Activated CD4-positive, alpha-beta T cell treated with anti-CD3 and anti-CD28 coated beads for 36 hours (primary cell): ENCODE measurements around the gene PRKN. TPM values are rescaled to one million over a fixed set of nuclear protein-coding genes. Genes with fewer than 3 reads are reported as not detected.

Source experiments
- ATAC-seq: fragments of 200-7000 bp; cut with Tn5 transposase; one replicate; pipeline ENCODE4 v1.10.0; 2021; ENCODE audit warnings: mild to moderate bottlenecking, moderate library complexity
- CTCF ChIA-PET: fragments of 350-600 bp; sonication (Branson Sonifier 250); formaldehyde crosslinking; loops from one replicate; lab custom pipeline; 2021; ENCODE audit warnings: antibody characterized with exemption; lab: Charles Lee
- POLR2A ChIA-PET: fragments of 350-600 bp; sonication (Branson Sonifier 250); formaldehyde crosslinking; loops from one replicate; lab custom pipeline; 2021; ENCODE audit warnings: antibody characterized with exemption, inconsistent platforms; lab: Charles Lee
- DNase-seq: peaks from one replicate; pipeline ENCODE4 v3.0.0-alpha.2; 2020
- H3K27ac Mint-ChIP-seq: one replicate; pipeline ENCODE4 v1.8.0; 2021; ENCODE audit warnings: mixed read lengths
- H3K27me3 Mint-ChIP-seq: one replicate; pipeline ENCODE4 v1.8.0; 2021; ENCODE audit warnings: mixed read lengths
- H3K36me3 Mint-ChIP-seq: one replicate; pipeline ENCODE4 v1.8.0; 2021; ENCODE audit warnings: low read depth, mixed read lengths
- H3K4me1 Mint-ChIP-seq: one replicate; pipeline ENCODE4 v1.8.0; 2021; ENCODE audit warnings: mixed read lengths
- H3K4me3 Mint-ChIP-seq: one replicate; pipeline ENCODE4 v1.8.0; 2021; ENCODE audit warnings: mild to moderate bottlenecking, moderate library complexity, mixed read lengths
- H3K9me3 Mint-ChIP-seq: one replicate; pipeline ENCODE4 v1.8.0; 2021; ENCODE audit warnings: low read depth, mixed read lengths
- intact Hi-C, 2 experiments: fragments of 100-400 bp; cut with DNase I in 1 of 2; cut with micrococcal nuclease in 1 of 2; formaldehyde crosslinking; loops; one replicate each; pipeline versions ENCODE4 v1.14.2 to v1.15.1; 2022 to 2024; cut with DNase I, micrococcal nuclease
- total RNA-seq, 2 experiments: library from RNA; stranded (reverse); gene quantifications; one replicate each; pipeline ENCODE4 v1.2.3, GENCODE V29; 2021

Gene PRKN
- total RNA-seq, 2 experiments from 2014 or later, result 0.56 to 0.87 TPM

DNA sequence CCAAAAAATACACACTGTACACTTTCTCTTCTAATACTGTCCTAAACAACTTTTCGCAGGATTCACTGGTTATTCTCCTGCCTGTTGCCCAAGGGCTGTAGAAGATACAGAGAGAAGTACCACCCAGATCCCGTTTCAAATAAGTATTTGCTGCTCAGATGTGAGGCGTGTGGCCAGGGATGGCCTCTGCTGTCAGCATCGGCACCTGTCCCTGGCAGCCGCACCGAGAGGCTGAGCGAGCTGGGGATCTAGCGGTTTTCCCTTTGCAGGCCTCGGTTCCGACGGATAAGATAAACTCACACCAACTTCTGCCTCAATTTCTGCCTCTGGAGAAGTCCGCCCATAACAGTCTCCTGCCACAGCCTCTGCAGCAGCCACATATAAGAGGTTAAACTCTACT is 768.5 kb downstream of the PRKN start:
- CTCF ChIA-PET, result interaction anchor here (1.2 kb wide), 1 partner anchor 26 kb away, joined by 3 read pairs; no protein-coding TSS in a partner anchor
- Mint-ChIP-seq H3K9me3 (no peaks in the 10 kb centered on the region), H3K27me3 (no peaks in the 10 kb centered on the region), H3K36me3 (no peaks in the 10 kb centered on the region), H3K4me1 (no peaks in the 10 kb centered on the region), H3K4me3 (no peak overlapping the region), H3K27ac (no peak overlapping the region)
- intact Hi-C loops, result no loop called here
- ATAC-seq (no peak), DNase-seq (no peak)
- POLR2A ChIA-PET, result no interaction called here

DNA sequence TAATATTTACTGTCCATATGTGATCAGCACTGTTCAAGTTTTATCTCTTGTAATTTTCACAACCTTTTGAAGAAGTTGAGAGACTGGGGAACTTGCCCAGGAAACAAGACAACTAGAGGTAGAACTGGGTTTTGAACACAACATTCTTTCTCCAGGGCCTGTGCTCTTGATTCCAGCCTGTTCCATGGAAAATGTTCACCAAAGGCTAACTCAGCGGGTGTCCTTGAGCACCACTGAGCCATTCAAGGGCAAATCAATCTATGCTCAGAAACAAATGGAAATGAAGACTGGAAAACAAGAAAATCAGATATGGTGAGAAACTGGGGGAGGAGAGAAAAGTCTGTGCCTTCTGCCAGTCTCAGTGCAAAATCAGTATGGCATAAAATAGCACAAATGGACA is 771.5 kb downstream of the PRKN start:
- no peak for DNase-seq
- no peak overlapping the region for H3K4me3 Mint-ChIP-seq
- H3K27me3 Mint-ChIP-seq, result no peaks in the 10 kb centered on the region
- H3K27ac Mint-ChIP-seq, result no peak overlapping the region
- no peaks in the 10 kb centered on the region for H3K4me1 Mint-ChIP-seq
- CTCF ChIA-PET, result no interaction called here
- ATAC-seq, result no peak
- intact Hi-C loops, result no loop called here
- no peaks in the 10 kb centered on the region for H3K9me3 Mint-ChIP-seq
- no peaks in the 10 kb centered on the region for H3K36me3 Mint-ChIP-seq
- POLR2A ChIA-PET, result no interaction called here

DNA sequence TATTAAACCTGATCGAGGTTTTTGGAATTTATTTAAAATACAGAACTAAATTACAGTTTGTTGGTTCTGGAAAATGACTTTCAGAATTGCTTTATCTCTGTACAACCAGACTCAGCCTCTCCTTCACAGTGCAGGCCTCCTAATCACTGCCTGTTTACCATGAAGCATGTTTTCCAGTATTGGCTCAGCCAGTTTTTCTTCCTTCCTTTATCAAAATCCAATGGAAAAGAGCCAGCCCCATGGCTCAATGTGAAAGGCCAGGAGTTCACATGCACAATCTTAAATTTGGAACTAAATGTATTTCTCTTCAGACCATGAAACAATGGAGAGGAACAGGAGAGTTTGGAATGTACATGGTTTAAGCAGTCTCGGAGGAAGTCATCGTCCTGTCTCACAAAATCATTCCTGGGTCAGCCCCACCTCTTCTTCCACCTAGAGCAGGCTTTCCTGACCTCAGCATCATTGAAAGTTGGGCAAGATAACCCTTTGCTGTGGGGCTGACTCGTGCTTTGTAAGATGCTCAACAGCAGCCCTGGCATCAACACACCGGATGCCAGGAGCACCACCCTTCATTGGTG is 772.8 kb downstream of the PRKN start:
- no peak overlapping the region for H3K4me3 Mint-ChIP-seq
- no peak overlapping the region for H3K27ac Mint-ChIP-seq
- DNase-seq (no peak), ATAC-seq (no peak)
- intact Hi-C loops, result no loop called here
- CTCF ChIA-PET, result no interaction called here
- H3K36me3 Mint-ChIP-seq, result no peaks in the 10 kb centered on the region
- no peaks in the 10 kb centered on the region for H3K4me1 Mint-ChIP-seq
- H3K27me3 Mint-ChIP-seq, result no peaks in the 10 kb centered on the region
- POLR2A ChIA-PET, result no interaction called here
- no peaks in the 10 kb centered on the region for H3K9me3 Mint-ChIP-seq

DNA sequence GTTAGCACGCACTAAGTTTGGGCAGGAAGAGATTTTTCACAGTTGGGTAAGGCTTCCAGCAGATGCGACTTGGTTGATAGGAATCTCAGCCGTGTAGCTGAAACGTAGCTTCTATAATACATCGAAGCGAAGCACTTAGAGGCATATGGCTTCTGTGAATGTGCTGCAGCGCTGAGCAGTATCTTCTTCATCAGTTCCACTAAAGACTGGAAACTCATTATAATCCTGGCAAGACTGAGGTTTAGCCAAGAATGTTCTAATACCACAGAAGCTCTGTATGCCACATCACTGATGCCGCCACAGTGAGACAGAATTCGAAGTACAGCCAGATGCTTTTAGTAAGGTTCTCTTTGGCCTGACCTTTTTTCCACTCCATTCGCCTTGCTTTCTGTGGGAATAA is 773.5 kb downstream of the PRKN start:
- CTCF ChIA-PET, result no interaction called here
- Mint-ChIP-seq H3K27ac (no peak overlapping the region), H3K4me1 (no peaks in the 10 kb centered on the region), H3K27me3 (no peaks in the 10 kb centered on the region), H3K9me3 (no peaks in the 10 kb centered on the region), H3K4me3 (no peak overlapping the region), H3K36me3 (no peaks in the 10 kb centered on the region)
- DNase-seq, result no peak
- intact Hi-C loops, result no loop called here
- POLR2A ChIA-PET, result interaction anchor here (0.6 kb wide), 1 partner anchor 12 kb away, joined by 3 read pairs; no protein-coding TSS in a partner anchor
- ATAC-seq, result no peak

DNA sequence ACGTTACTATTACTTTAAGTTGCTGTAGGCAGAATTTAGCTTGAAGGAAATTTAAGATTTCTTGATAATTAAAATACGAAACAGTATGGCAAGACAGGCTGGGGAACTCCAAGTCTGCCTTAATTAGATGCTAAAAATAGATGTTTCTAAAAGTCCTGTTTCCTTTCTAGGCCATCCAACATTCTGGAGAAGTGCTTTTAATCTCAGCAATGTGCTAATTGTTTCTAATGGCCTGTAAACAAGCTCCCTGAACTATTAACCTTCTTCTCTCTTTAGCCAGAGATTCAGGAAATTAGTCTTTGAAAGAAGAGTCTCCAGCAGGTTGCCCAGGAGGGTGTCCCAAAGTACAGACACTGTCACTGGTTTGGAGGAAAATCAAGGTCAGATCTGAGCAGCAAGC is 776.4 kb downstream of the PRKN start:
- H3K27me3 Mint-ChIP-seq, result no peaks in the 10 kb centered on the region
- H3K4me3 Mint-ChIP-seq, result no peak overlapping the region
- no peaks in the 10 kb centered on the region for H3K4me1 Mint-ChIP-seq
- H3K9me3 Mint-ChIP-seq, result no peaks in the 10 kb centered on the region
- intact Hi-C loops, result no loop called here
- H3K36me3 Mint-ChIP-seq, result no peaks in the 10 kb centered on the region
- no peak overlapping the region for H3K27ac Mint-ChIP-seq
- ChIA-PET POLR2A (no interaction called here), CTCF (no interaction called here)
- DNase-seq (no peak), ATAC-seq (no peak)

DNA sequence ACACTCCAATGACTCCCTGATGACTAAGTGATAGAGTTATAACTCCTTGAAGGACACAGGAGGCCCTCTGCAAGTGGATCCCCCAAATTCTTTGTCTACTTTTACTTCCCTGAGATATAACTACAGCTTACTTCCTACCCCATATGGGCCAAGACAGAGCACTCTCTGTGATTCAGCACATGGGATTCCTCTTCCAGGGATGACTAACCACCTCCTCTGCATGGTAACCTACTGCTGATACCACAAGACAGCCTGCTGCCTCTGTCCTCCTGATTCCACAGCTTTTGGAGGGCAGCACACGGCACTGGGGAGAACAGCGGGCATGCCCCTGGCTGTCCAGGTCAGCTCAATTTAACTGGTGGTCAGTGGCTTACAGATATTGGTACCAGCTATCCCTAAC is 778.0 kb downstream of the PRKN start:
- no peak for ATAC-seq
- H3K27ac Mint-ChIP-seq, result no peak overlapping the region
- POLR2A ChIA-PET, result no interaction called here

DNA sequence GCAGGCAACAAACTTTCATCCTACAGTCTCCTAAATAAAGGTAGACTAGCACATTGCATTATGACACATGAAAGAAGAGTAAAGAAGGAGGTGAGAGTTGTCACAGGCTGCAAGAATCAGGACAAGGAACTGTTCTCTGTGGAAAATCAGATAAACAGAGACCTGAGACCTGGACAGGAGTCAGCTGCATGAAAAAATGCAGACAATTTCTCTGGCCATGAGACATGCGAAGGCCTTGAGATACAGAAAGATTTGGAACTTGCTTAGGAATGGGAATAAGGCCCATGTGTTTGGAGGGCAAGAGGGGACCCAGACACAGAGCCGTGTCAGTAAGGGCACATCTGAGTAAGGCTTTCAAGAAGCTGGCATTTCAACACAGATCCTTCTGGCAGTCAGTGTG is 779.1 kb downstream of the PRKN start:
- intact Hi-C loops, result no loop called here
- ATAC-seq, result no peak
- CTCF ChIA-PET, result no interaction called here
- no peaks in the 10 kb centered on the region for H3K9me3 Mint-ChIP-seq
- H3K4me3 Mint-ChIP-seq, result no peak overlapping the region
- no peaks in the 10 kb centered on the region for H3K4me1 Mint-ChIP-seq
- no peaks in the 10 kb centered on the region for H3K36me3 Mint-ChIP-seq
- no peak for DNase-seq
- no peaks in the 10 kb centered on the region for H3K27me3 Mint-ChIP-seq
- no peak overlapping the region for H3K27ac Mint-ChIP-seq
- POLR2A ChIA-PET, result no interaction called here

More for the DNA sequence above, 778.0 kb downstream of the PRKN start:
- DNase-seq, result no peak
- Mint-ChIP-seq H3K9me3 (no peaks in the 10 kb centered on the region), H3K36me3 (no peaks in the 10 kb centered on the region), H3K4me1 (no peaks in the 10 kb centered on the region), H3K27me3 (no peaks in the 10 kb centered on the region), H3K4me3 (no peak overlapping the region)
- CTCF ChIA-PET, result no interaction called here
- intact Hi-C loops, result no loop called here

DNA sequence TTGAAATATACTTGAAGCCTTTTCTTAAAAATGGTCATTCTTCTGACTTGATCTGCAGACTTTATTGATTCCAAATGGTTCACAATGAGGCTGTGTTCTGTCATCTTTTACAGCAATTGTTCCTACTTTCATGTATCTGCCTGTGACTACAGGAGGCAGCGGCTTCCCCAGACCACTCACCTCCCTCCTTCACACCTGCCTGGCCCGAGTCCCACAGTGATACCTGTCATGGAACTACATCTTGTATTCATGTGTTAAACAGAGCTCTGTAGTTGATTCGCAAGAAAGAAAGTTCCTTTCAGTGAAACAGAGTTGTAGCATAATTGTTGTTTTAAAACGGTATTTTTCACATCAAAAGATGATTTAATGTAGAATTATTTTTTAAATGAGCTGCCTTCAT is 780.2 kb downstream of the PRKN start:
- Mint-ChIP-seq H3K36me3 (no peaks in the 10 kb centered on the region), H3K9me3 (no peaks in the 10 kb centered on the region), H3K27ac (no peak overlapping the region), H3K27me3 (no peaks in the 10 kb centered on the region), H3K4me3 (no peak overlapping the region), H3K4me1 (no peaks in the 10 kb centered on the region)
- ChIA-PET CTCF (interaction anchor here (0.6 kb wide), 1 partner anchor 852 kb away, joined by 3 read pairs; no protein-coding TSS in a partner anchor), POLR2A (no interaction called here)
- intact Hi-C loops, result no loop called here
- no peak for DNase-seq
- no peak for ATAC-seq

DNA sequence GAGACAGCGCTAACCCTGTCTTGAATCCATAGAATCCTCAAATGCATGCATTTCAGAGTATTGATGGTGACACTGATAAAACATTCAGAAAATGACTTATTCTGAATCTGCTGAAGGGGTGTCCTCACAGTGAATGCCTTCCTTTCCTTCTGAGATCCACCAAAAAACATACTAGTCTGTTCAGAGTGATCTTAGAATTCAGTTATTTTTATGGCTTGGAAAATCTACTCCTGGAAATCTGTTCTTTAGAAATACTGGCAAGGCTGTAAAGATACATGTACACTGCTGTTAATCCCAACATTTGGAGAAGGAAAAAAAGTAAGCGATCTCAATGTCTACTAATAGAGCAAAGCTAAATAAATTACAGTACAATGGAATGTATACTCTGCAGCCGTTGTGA is 781.1 kb downstream of the PRKN start:
- intact Hi-C loops, result no loop called here
- no peaks in the 10 kb centered on the region for H3K9me3 Mint-ChIP-seq
- no peak overlapping the region for H3K27ac Mint-ChIP-seq
- DNase-seq, result no peak
- POLR2A ChIA-PET, result no interaction called here
- no peaks in the 10 kb centered on the region for H3K36me3 Mint-ChIP-seq
- no peak for ATAC-seq
- CTCF ChIA-PET, result no interaction called here
- no peaks in the 10 kb centered on the region for H3K4me1 Mint-ChIP-seq
- H3K27me3 Mint-ChIP-seq, result no peaks in the 10 kb centered on the region
- H3K4me3 Mint-ChIP-seq, result no peak overlapping the region

DNA sequence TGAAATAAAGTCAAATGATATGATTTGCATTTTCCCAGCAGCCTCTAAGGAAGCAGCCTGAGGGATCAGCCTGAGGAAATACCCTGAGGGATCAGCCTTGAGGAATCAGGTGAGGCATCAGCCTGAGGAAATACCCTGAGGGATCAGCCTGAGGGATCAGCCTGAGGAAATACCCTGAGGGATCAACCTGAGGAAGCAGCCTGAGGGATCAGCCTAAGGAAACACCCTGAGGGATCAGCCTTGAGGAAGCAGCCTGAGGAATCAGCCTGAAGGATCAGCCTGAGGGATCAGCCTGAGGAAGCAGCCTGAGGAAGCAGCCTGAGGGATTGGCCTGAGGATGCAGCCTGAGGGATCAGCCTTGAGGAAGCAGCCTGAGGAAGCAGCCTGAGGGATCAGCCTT is 784.0 kb downstream of the PRKN start:
- Mint-ChIP-seq H3K27ac (no peak overlapping the region), H3K4me1 (no peaks in the 10 kb centered on the region), H3K36me3 (no peaks in the 10 kb centered on the region), H3K27me3 (no peaks in the 10 kb centered on the region), H3K9me3 (no peaks in the 10 kb centered on the region), H3K4me3 (no peak overlapping the region)
- ATAC-seq (no peak), DNase-seq (no peak)
- ChIA-PET CTCF (no interaction called here), POLR2A (no interaction called here)
- intact Hi-C loops, result no loop called here

DNA sequence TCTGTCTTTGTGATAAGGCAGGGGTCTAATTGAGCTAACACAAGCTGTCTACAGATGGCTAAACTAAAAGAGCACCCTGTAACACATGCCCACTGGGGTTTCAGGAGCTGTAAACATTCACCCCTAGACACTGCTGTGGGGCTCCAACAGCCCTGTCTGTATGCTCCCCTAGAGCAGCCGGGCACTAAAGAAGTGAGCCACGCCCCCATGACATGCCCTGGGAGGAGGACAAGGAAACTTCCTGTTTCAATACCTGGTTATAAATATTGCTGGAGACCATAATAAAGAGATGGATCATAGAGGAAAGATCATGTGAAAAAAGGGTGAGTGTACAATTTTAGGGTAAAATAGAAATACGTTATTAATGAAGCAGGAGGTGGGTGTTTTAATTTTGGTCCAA is 786.0 kb downstream of the PRKN start:
- no peak overlapping the region for H3K4me3 Mint-ChIP-seq
- ATAC-seq (no peak), DNase-seq (no peak)
- POLR2A ChIA-PET, result no interaction called here
- H3K4me1 Mint-ChIP-seq, result no peaks in the 10 kb centered on the region
- H3K27me3 Mint-ChIP-seq, result no peaks in the 10 kb centered on the region
- no peaks in the 10 kb centered on the region for H3K36me3 Mint-ChIP-seq
- CTCF ChIA-PET, result no interaction called here
- H3K27ac Mint-ChIP-seq, result no peak overlapping the region
- peaks cover 2% of the 10 kb centered on the region for H3K9me3 Mint-ChIP-seq
- intact Hi-C loops, result no loop called here

DNA sequence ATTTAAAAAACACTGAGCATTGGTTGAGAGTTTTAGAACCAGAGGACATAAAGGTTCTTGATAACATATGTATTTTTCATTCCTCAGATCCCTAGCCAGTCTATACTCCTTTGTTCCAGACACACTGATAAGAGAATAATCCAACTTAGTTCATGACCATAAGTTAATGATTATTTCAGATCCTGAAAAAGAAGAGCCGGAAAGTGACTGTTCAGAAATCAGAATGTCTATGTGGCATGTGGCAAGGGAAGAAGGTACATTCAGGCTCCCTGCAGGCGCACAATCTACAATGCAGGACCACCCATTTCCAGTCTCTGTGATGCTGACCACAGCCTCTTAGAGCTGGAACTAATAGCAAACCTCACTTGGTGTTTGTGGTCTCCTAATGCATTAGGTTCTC is 787.0 kb downstream of the PRKN start:
- no peak overlapping the region for H3K27ac Mint-ChIP-seq
- no peaks in the 10 kb centered on the region for H3K4me1 Mint-ChIP-seq
- no peaks in the 10 kb centered on the region for H3K27me3 Mint-ChIP-seq
- POLR2A ChIA-PET, result no interaction called here
- intact Hi-C loops, result no loop called here
- H3K4me3 Mint-ChIP-seq, result no peak overlapping the region
- no peaks in the 10 kb centered on the region for H3K36me3 Mint-ChIP-seq
- peaks cover 2% of the 10 kb centered on the region for H3K9me3 Mint-ChIP-seq
- CTCF ChIA-PET, result interaction anchor here (0.7 kb wide), 1 partner anchor 11 kb away, joined by 3 read pairs; no protein-coding TSS in a partner anchor
- no peak for ATAC-seq
- DNase-seq, result no peak
